ENCODE results near the gene SPG21. TPM values are rescaled to one million over a fixed set of nuclear protein-coding genes. Genes with fewer than 3 reads are reported as not detected.

Gene SPG21, protein sequence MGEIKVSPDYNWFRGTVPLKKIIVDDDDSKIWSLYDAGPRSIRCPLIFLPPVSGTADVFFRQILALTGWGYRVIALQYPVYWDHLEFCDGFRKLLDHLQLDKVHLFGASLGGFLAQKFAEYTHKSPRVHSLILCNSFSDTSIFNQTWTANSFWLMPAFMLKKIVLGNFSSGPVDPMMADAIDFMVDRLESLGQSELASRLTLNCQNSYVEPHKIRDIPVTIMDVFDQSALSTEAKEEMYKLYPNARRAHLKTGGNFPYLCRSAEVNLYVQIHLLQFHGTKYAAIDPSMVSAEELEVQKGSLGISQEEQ
- total RNA-seq = 55.8 TPM

GRCh38 chr15:64989416-64990167, at the start of gene SPG21:
SPG21 (minus strand) TSS chr15:64989914; CDS start chr15:64983569, 6,345 bp downstream.

DNA sequence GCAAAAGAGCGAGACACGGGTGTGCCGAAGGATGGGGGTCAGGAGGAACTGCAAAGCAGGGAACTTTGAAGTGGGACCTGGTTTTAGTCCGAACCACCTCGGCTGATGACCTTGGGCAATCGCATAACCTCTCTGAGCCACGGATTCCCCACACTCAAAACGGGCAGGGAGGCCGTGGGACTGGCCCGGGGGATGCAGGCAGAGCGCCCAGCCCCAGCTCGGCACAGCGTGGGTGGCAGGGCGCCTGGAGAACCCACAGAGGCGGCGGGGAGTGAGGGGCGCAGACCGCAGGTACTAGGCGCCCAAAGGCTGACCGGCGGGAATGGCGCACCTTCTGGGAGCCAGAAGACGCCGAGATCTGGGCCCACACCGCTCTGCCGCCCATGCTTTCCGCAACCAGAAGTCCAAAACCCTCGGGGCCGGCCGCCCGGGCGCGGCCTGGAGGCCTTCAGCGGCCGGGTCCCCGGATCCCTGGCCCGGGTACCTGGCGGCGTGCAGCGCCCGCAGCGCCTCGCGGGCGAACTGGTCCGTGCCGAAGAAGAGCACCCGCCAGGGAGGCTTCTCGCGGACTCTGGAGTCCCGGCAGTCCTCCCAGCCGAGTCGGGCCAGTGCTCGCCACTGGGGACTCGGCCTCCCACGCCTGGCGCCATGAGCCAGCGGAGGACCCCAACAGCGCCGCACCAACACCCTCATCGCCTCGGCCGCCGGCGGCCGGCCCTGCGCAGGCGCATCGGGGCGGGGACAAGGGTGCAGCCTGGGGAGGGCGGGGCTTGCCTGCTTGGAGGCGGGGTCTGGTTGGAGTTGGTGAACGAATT, 39.4 kb upstream of the SPG21 start, which contains the start of gene MTFMT:
Gene MTFMT (minus strand): TSS at position 719 of the 815 bp plus-strand sequence. CDS start 26 bp downstream, at position 693.

Other genes with a start within 250 kb of the SPG21 start
- gene RBPMS2, start 214.3 kb downstream of the SPG21 start, total RNA-seq = 0.46 TPM
- 2.3 TPM for gene PIF1, start 164.3 kb downstream of the SPG21 start, total RNA-seq
- 7.6 TPM for gene PLEKHO2, start 148.0 kb downstream of the SPG21 start, total RNA-seq
- gene ANKDD1A, start 78.0 kb downstream of the SPG21 start, total RNA-seq = 13.8 TPM
- 14.5 TPM for gene MTFMT, start 39.7 kb upstream of the SPG21 start, total RNA-seq
- gene SLC51B, start 55.5 kb upstream of the SPG21 start, total RNA-seq = 0.69 TPM
- 6.2 TPM for gene RASL12, start 78.1 kb upstream of the SPG21 start, total RNA-seq
- not detected for gene KBTBD13, start 86.8 kb upstream of the SPG21 start, total RNA-seq
- gene UBAP1L, start 125.3 kb upstream of the SPG21 start, total RNA-seq = 5.8 TPM
- gene PDCD7, start 143.9 kb upstream of the SPG21 start, total RNA-seq = 22.1 TPM
- 66.9 TPM for gene CLPX, start 195.4 kb upstream of the SPG21 start, total RNA-seq
- gene CILP, start 221.6 kb upstream of the SPG21 start, total RNA-seq = 0.23 TPM

Measured in diencephalon (tissue), 1 donor.